OCI-LY1 (cell line): Measurements from ENCODE around the gene BLVRA.

Source experiments
- H2AFZ ChIP-seq: fragments of 200-600 bp; sonication (generic), shearing (Covaris generic); 2 replicates; pipeline ENCODE4 v1.6.0; 2014; ENCODE audit warnings: antibody characterized with exemption, mild to moderate bottlenecking, low read length
- H3F3A ChIP-seq: fragments of 200-600 bp; sonication (generic), shearing (Covaris generic); 2 replicates; pipeline ENCODE4 v1.6.0; 2014; ENCODE audit warnings: mild to moderate bottlenecking, antibody characterized with exemption, low read length, moderate library complexity; ENCODE audit not compliant: insufficient read depth
- H3K27ac ChIP-seq: fragments of 200-600 bp; sonication (generic); 2 replicates; pipeline ENCODE4 v1.5.1; 2014; ENCODE audit warnings: low read length, mixed run types, mild to moderate bottlenecking, low read depth; ENCODE audit not compliant: poor library complexity, severe bottlenecking
- H3K27me3 ChIP-seq: fragments of 200-600 bp; sonication (generic); 2 replicates; pipeline ENCODE4 v1.6.0; 2014; ENCODE audit warnings: antibody characterized with exemption, mild to moderate bottlenecking, low read length, moderate library complexity; ENCODE audit not compliant: insufficient read depth
- H3K36me3 ChIP-seq: fragments of 200-600 bp; sonication (generic); 2 replicates; pipeline ENCODE4 v1.6.1; 2014; ENCODE audit warnings: mild to moderate bottlenecking, antibody characterized with exemption, low read length, moderate library complexity, mixed read lengths; ENCODE audit not compliant: insufficient read depth
- H3K4me1 ChIP-seq: fragments of 200-600 bp; sonication (generic); 2 replicates; pipeline ENCODE4 v1.5.1; 2014; ENCODE audit warnings: mild to moderate bottlenecking, low read length, moderate library complexity; ENCODE audit not compliant: insufficient read depth, severe bottlenecking
- H3K4me2 ChIP-seq: fragments of 200-600 bp; sonication (generic), shearing (Covaris generic); 2 replicates; pipeline ENCODE4 v1.6.1; 2014; ENCODE audit warnings: low read length
- H3K4me3 ChIP-seq: fragments of 200-600 bp; sonication (generic); 2 replicates; pipeline ENCODE4 v1.5.1; 2014; ENCODE audit warnings: low read length, low read depth, mild to moderate bottlenecking, mixed read lengths; ENCODE audit not compliant: poor library complexity, severe bottlenecking
- H3K79me2 ChIP-seq: fragments of 200-600 bp; shearing (Covaris generic); 2 replicates; pipeline ENCODE4 v1.6.1; 2016; ENCODE audit warnings: mixed run types, low read length, mixed read lengths; ENCODE audit not compliant: insufficient read depth
- H3K9ac ChIP-seq: fragments of 200-600 bp; sonication (generic), shearing (Covaris generic); 2 replicates; pipeline ENCODE4 v1.6.1; 2014; ENCODE audit warnings: mild to moderate bottlenecking, low read length, mixed read lengths
- H3K9me2 ChIP-seq: fragments of 200-600 bp; sonication (generic), shearing (Covaris generic); 2 replicates; pipeline ENCODE4 v1.6.1; 2014; ENCODE audit warnings: low read depth, mild to moderate bottlenecking, low read length, mixed read lengths
- H3K9me3 ChIP-seq: fragments of 200-600 bp; shearing (Covaris generic); 2 replicates; pipeline ENCODE4 v1.6.1; 2014; ENCODE audit warnings: low read length, mixed read lengths
- H4K20me1 ChIP-seq: fragments of 200-600 bp; sonication (generic), shearing (Covaris generic); 2 replicates; pipeline ENCODE4 v1.6.0; 2016; ENCODE audit warnings: mild to moderate bottlenecking, low read length; ENCODE audit not compliant: insufficient read depth
- CTCF ChIP-seq: fragments of 200-600 bp; sonication (generic), shearing (Covaris generic); IDR thresholded peaks from 2 replicates; pipeline ENCODE4 v1.5.1; 2017; ENCODE audit warnings: mild to moderate bottlenecking, antibody characterized with exemption, low read length, moderate library complexity, mixed read lengths
- EZH2 ChIP-seq: fragments of 200-600 bp; sonication (generic), shearing (Covaris generic); IDR thresholded peaks from 2 replicates; pipeline ENCODE4 v1.8.0; 2017; ENCODE audit warnings: borderline replicate concordance, mixed run types, mild to moderate bottlenecking, antibody characterized with exemption, low read length, moderate library complexity, mixed read lengths

BLVRA gene

GRCh38 chr7:43834463-43835251 lies 76.2 kb downstream of the BLVRA start:
- no peaks in the 10 kb centered on the region; the same call in 1 of the 2 replicates for H3K36me3 ChIP-seq
- no peaks in the 10 kb centered on the region for H3K9me2 ChIP-seq
- H3F3A ChIP-seq = 0 out of 2 replicates have a peak, but pooled peaks cover 3% of the 10 kb centered on the region
- H3K9me3 ChIP-seq = peaks cover 8% of the 10 kb centered on the region; the same call in 1 of the 2 replicates
- H2AFZ ChIP-seq = peak overlapping the region; percentile 97
- H3K27me3 ChIP-seq = no peaks in the 10 kb centered on the region; the same call in 1 of the 2 replicates
- peak overlapping the region; percentile 58 for H3K4me3 ChIP-seq
- H3K27ac ChIP-seq = no peak overlapping the region
- TF ChIP-seq CTCF (no peak), EZH2 (no peak)
- H3K4me1 ChIP-seq = peaks cover 17% of the 10 kb centered on the region
- peak overlapping the region; percentile 77 for H3K4me2 ChIP-seq
- no peaks in the 10 kb centered on the region for H3K79me2 ChIP-seq
- no peaks in the 10 kb centered on the region for H4K20me1 ChIP-seq
- H3K9ac ChIP-seq = peak overlapping the region; percentile 40; the same call in 1 of the 2 replicates

GRCh38 chr7:43838201-43838658 lies 79.8 kb downstream of the BLVRA start:
- Histone ChIP-seq H3K9ac (no peak overlapping the region; the same call in 1 of the 2 replicates), H2AFZ (no peak overlapping the region), H3K4me1 (peaks cover 17% of the 10 kb centered on the region), H3K9me2 (no peaks in the 10 kb centered on the region), H3K27me3 (no peaks in the 10 kb centered on the region), H3K27ac (no peak overlapping the region), H3K36me3 (no peaks in the 10 kb centered on the region), H4K20me1 (no peaks in the 10 kb centered on the region), H3F3A (0 out of 2 replicates have a peak, but pooled peaks cover 3% of the 10 kb centered on the region), H3K4me3 (no peak overlapping the region), H3K79me2 (no peaks in the 10 kb centered on the region), H3K9me3 (no peaks in the 10 kb centered on the region), H3K4me2 (peak overlapping the region; percentile 52; the same call in 1 of the 2 replicates)
- TF ChIP-seq EZH2 (no peak), CTCF (no peak)

GRCh38 chr7:43843296-43843695 lies 84.8 kb downstream of the BLVRA start:
- no peak overlapping the region for H3K4me2 ChIP-seq
- H3K4me1 ChIP-seq = peaks cover 4% of the 10 kb centered on the region
- H3K27ac ChIP-seq = no peak overlapping the region
- TF ChIP-seq CTCF (no peak), EZH2 (no peak)
- no peak overlapping the region for H3K9ac ChIP-seq
- no peaks in the 10 kb centered on the region for H3K9me3 ChIP-seq
- H3K9me2 ChIP-seq = no peaks in the 10 kb centered on the region
- no peaks in the 10 kb centered on the region for H3K36me3 ChIP-seq
- no peaks in the 10 kb centered on the region for H3K79me2 ChIP-seq
- no peaks in the 10 kb centered on the region for H3K27me3 ChIP-seq
- no peaks in the 10 kb centered on the region for H3F3A ChIP-seq
- no peaks in the 10 kb centered on the region for H4K20me1 ChIP-seq
- no peak overlapping the region for H2AFZ ChIP-seq
- H3K4me3 ChIP-seq = no peak overlapping the region
